ENCODE measurements around the gene BRI3. TPM values are rescaled to one million over a fixed set of nuclear protein-coding genes. Genes with fewer than 3 reads are reported as not detected.

Gene BRI3
- total and polyA plus RNA-seq, 2 of the 8 experiments (the other 6 are each of a cell fraction or from before 2014, with no cell fraction given), result 77.5 to 93.4 TPM

DNA sequence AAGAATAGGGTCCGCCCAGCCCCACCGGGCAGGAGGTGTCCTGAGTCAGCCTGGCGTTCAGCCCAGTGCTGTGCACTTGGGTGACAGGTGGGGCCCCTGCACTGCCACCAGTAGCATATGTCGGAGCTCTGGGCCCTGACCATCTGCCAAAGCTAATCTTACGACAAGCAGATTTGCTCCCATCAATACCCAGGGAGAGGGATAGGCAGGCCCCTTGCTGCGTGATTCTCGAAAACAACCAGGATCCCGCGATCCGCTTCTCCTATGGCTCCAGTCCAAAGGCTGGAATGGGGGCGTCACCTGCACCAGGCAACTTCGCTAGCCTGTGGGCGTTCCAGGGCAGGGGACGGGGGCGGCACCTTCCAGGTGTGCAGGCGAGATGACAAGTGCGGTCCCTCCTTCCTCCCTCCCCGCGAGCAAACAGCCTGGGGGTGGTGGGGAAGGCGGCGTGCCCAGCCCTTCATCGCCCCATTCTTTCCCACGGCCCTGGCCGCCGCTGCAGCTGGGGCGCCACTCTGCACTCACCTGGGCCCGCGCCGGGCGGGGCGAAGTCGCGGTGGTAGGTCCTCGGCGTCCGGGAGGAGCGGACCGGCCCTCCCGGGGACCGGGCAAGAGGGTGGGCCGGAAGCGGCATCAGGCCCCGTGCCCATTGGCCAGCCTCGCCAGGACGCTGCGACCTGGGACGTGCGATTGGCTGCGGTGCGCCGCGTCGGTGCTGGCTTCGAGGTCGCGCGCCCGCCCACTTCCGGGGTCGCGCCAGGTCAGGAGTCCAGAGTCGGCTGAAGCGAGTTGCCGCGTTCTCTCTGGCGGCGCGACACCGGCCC lies 29.7 kb upstream of the BRI3 start, which contains the start of gene TECPR1 (continued):
- TF ChIP-seq, protein P1, sequence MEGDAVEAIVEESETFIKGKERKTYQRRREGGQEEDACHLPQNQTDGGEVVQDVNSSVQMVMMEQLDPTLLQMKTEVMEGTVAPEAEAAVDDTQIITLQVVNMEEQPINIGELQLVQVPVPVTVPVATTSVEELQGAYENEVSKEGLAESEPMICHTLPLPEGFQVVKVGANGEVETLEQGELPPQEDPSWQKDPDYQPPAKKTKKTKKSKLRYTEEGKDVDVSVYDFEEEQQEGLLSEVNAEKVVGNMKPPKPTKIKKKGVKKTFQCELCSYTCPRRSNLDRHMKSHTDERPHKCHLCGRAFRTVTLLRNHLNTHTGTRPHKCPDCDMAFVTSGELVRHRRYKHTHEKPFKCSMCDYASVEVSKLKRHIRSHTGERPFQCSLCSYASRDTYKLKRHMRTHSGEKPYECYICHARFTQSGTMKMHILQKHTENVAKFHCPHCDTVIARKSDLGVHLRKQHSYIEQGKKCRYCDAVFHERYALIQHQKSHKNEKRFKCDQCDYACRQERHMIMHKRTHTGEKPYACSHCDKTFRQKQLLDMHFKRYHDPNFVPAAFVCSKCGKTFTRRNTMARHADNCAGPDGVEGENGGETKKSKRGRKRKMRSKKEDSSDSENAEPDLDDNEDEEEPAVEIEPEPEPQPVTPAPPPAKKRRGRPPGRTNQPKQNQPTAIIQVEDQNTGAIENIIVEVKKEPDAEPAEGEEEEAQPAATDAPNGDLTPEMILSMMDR (IDR thresholded peaks at IDR 0.05; ENCODE audit: control extremely low read depth in 1 of 3, insufficient read depth in 1 of 3, low read depth in 1 of 3, low read length in 3 of 3), result no peak
- TF ChIP-seq BACH1 (IDR thresholded peaks at IDR 0.05; ENCODE audit: low read length), result 0 out of 2 replicates have a peak, but pooled peaks have one; percentile 5
- peak; percentile 83 for TF ChIP-seq SP1 (IDR thresholded peaks at IDR 0.05; ENCODE audit: low read depth, low read length)
- 0 out of 2 replicates have a peak, but pooled peaks have one; percentile 28 for TF ChIP-seq POLR2AphosphoS5 (IDR thresholded peaks at IDR 0.05; ENCODE audit: low read depth, low read length)
- TF ChIP-seq SRF (IDR thresholded peaks at IDR 0.05; ENCODE audit: low read depth, low read length), result no peak
- TF ChIP-seq CBX8 (IDR thresholded peaks at IDR 0.05; ENCODE audit: borderline replicate concordance, low read depth, low read length), result no peak
- TF ChIP-seq, protein P2, sequence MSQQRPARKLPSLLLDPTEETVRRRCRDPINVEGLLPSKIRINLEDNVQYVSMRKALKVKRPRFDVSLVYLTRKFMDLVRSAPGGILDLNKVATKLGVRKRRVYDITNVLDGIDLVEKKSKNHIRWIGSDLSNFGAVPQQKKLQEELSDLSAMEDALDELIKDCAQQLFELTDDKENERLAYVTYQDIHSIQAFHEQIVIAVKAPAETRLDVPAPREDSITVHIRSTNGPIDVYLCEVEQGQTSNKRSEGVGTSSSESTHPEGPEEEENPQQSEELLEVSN (IDR thresholded peaks at IDR 0.05), result no peak
- no peak for TF ChIP-seq TAF7 (optimal IDR thresholded peaks at IDR 0.05; ENCODE audit: borderline replicate concordance, low read depth, low read length)
- no peak for TF ChIP-seq HDAC6 (IDR thresholded peaks at IDR 0.05; ENCODE audit: low read depth, low read length)
- TF ChIP-seq EGR1 (IDR thresholded peaks at IDR 0.05; ENCODE audit: borderline replicate concordance, low read depth, low read length), result 0 out of 2 replicates have a peak, but pooled peaks have one; percentile 9
- no peak for TF ChIP-seq ZNF274 (IDR thresholded peaks at IDR 0.05; ENCODE audit: borderline replicate concordance, extremely low read depth, low read length)
- no peak for TF ChIP-seq EP300 (IDR thresholded peaks at IDR 0.05; ENCODE audit: borderline replicate concordance in 1 of 2, low read depth in 2 of 2, low read length in 2 of 2)
- no peak for TF ChIP-seq NANOG (IDR thresholded peaks at IDR 0.05; ENCODE audit: insufficient read depth, low read depth, low read length, poor library complexity, severe bottlenecking)
- 0 out of 2 replicates have a peak, but pooled peaks have one; percentile 64 for TF ChIP-seq SP4 (IDR thresholded peaks at IDR 0.05; ENCODE audit: low read length)
- no peak for TF ChIP-seq FOSL1 (IDR thresholded peaks at IDR 0.05; ENCODE audit: insufficient read depth, low read depth, low read length)
- TF ChIP-seq PHF8 (conservative IDR thresholded peaks at IDR 0.05; ENCODE audit: low read depth, low read length), result no peak; the same call in 1 of the 2 replicates
- peak; percentile 34 to 46; a peak in 1 of 4 replicates for TF ChIP-seq HDAC2 (IDR thresholded peaks at IDR 0.05; ENCODE audit: borderline replicate concordance in 1 of 2, low read depth in 2 of 2, low read length in 2 of 2)
- TF ChIP-seq TAF1 (IDR thresholded peaks at IDR 0.05; ENCODE audit: low read depth, low read length), result peak; percentile 5; the same call in 1 of the 2 replicates
- no peak for TF ChIP-seq KDM1A (IDR thresholded peaks at IDR 0.05; ENCODE audit: borderline replicate concordance, low read length)
